Bronchial epithelial cell (primary cell): Measurements from ENCODE around the gene PTPRN2. TPM values are rescaled to one million over a fixed set of nuclear protein-coding genes. Genes with fewer than 3 reads are reported as not detected.

Experiments used
- DNase-seq: peaks from one replicate; pipeline ENCODE4 v3.0.0-alpha.2; 2010; ENCODE audit warnings: low read depth
- FAIRE-seq: peaks from 2 replicates; lab custom pipeline; 2011; peaks lifted over from hg19 to GRCh38; lab: Jason Lieb, UNC
- H3K27me3 ChIP-seq: 2 replicates; pipeline ENCODE4 v1.5.1; 2011; ENCODE audit warnings: low read length; ENCODE audit not compliant: control insufficient read depth, insufficient read depth
- H3K36me3 ChIP-seq: 2 replicates; pipeline ENCODE4 v1.5.1; 2011; ENCODE audit warnings: low read length; ENCODE audit not compliant: control insufficient read depth, insufficient read depth
- H3K4me3 ChIP-seq: 2 replicates; pipeline ENCODE4 v1.5.1; 2011; ENCODE audit warnings: mild to moderate bottlenecking, low read depth, low read length, control low read depth
- total RNA-seq: library from RNA; depleted of rRNA; stranded (reverse); fragments of >200 nt; gene quantifications from 2 replicates; pipeline ENCODE4 v1.2.1, GENCODE V29; 2014
- TF ChIP-seq, protein P1 (sequence below): IDR thresholded peaks from 2 replicates; pipeline ENCODE4 v1.5.1; 2011; ENCODE audit warnings: mild to moderate bottlenecking, moderate library complexity, low read length, control low read depth, inconsistent platforms; ENCODE audit not compliant: insufficient read depth, severe bottlenecking

Gene PTPRN2
- total RNA-seq, 1 donor from 2014 or later, result 1.1 TPM

DNA sequence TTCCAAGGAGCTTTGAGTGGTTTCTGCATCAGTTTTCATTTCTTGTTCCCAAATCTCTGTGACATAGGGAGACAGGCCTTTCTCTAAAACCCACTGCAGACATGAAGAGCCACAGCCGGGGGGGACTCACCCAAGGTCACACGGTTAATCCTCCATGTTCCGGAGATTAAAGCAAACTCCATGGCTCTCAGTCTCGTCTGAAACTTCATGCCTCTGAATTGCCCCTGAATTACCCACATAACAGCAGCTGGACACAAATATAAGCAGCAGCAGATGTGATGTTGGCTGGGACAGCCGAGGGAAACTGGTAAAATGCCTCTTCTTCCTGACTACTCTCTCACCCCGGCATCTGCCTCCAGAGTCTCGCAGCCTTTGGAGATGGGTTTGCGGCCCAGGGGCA is 848.6 kb downstream of the PTPRN2 start:
- FAIRE-seq (no peak), DNase-seq (no peak)
- Histone ChIP-seq H3K4me3 (no peak overlapping the region), H3K36me3 (no peaks in the 10 kb centered on the region), H3K27me3 (no peaks in the 10 kb centered on the region)
- TF ChIP-seq, protein P1, sequence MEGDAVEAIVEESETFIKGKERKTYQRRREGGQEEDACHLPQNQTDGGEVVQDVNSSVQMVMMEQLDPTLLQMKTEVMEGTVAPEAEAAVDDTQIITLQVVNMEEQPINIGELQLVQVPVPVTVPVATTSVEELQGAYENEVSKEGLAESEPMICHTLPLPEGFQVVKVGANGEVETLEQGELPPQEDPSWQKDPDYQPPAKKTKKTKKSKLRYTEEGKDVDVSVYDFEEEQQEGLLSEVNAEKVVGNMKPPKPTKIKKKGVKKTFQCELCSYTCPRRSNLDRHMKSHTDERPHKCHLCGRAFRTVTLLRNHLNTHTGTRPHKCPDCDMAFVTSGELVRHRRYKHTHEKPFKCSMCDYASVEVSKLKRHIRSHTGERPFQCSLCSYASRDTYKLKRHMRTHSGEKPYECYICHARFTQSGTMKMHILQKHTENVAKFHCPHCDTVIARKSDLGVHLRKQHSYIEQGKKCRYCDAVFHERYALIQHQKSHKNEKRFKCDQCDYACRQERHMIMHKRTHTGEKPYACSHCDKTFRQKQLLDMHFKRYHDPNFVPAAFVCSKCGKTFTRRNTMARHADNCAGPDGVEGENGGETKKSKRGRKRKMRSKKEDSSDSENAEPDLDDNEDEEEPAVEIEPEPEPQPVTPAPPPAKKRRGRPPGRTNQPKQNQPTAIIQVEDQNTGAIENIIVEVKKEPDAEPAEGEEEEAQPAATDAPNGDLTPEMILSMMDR, result no peak

DNA sequence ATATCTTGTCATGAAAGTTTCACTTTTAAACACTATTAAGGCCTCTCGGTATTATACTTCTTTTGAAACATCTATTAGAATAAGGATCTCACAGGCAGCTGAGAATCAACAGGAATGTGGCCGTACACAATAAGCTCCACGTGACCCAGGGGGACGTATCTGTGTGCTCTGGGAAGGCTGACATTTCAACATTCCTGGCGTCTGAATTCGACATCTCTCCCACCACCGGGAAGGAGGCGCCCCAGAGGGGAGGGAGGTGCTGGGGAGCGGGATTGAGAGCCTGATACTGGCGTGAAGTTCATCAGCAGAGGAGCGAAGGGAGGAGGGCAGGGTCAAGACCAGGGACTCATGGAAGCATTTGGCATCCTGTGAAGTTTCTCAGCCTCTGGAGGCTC is 849.6 kb downstream of the PTPRN2 start:
- no peaks in the 10 kb centered on the region for H3K27me3 ChIP-seq

DNA sequence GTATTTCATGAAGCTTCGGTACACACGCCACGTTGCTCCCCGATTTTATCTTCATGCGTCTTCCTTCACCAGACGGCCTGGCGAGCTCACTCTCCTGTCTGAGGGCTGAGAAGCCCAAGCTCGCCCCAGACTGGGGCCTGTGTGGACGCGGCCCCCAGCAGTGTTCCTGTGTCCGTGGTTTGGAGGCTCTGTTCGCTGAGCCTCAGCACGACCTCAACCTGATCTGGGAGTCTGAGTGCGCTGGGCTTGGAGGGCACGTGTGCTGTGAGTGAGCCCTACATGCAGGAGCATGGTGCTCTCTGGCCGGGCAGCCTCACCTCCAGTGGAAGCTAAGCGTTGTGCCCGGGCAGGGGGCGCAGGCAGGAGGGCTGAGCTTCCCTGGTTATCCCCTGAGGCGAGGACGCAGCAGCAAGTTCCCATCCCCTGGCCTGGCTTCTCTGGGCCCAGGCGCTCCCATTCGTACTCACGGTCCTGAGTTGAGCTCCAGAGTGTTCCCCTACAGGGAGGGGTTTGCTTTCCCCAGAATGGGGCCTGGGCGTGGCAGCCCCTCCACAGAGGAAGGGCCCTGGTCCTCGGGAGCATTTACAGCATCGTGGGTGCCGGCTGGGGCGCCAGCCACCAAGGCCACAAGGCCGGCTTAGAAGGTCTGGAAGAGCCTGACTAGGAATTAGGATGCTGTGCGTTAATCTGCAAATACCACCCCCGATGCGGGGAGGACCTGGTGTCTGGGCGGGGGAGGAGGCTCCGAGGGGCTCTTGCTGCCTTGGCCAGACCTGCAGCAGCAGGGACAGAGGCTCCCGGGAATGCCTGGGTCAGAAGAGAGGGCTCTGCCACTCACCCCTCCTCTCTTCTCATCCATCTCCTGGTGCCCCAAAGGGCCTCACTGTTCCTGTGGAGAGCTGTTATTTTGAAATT is 850.2 kb downstream of the PTPRN2 start:
- no peak for FAIRE-seq
- Histone ChIP-seq H3K4me3 (no peak overlapping the region), H3K27me3 (no peaks in the 10 kb centered on the region), H3K36me3 (no peaks in the 10 kb centered on the region)
- TF ChIP-seq, protein P1, result no peak
- DNase-seq, result no peak

More for the DNA sequence above, 849.6 kb downstream of the PTPRN2 start:
- DNase-seq (no peak), FAIRE-seq (no peak)
- Histone ChIP-seq H3K36me3 (no peaks in the 10 kb centered on the region), H3K4me3 (no peak overlapping the region)
- TF ChIP-seq, protein P1, result no peak

DNA sequence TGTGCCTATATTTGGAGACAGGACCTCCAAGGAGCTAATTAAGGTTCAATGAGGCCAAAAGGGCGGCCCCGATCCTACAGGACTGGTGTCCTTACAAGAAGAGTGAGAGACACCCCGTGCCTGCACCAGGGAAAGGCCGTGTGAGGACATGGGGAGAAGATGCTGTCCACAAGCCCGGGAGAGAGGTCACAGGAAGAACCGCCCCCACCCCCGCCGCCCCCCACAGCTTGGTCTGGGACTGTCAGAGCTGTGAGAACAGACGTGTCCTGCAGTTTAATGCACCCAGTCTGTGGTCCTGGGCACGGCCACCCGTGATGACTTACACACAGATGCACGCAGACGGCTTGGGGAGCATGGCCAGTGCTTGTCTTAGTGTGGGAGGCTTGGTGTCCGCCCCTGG is 851.3 kb downstream of the PTPRN2 start:
- no peak for DNase-seq
- no peak for FAIRE-seq
- H3K4me3 ChIP-seq, result no peak overlapping the region
- TF ChIP-seq, protein P1, result no peak
- no peaks in the 10 kb centered on the region for H3K36me3 ChIP-seq
- no peaks in the 10 kb centered on the region for H3K27me3 ChIP-seq

DNA sequence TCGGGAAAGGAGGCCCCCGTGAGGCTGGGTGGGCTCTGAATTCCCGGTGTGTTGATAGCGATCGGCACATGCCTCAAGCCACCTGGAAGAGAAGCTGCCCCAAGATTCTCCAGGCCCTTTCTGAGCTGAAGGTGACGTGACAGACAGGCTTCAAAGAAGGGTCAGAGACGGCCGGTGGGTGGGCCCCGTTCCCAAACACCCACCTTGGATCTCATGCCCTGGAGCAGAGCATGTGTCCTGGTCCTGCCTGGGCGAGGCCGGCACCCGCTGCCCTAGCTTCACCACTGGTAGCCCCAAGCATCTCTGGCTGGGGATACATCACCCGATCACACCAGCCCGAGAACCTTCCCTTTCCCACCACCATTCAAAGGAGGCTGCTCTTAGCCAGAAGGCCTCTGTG is 851.8 kb downstream of the PTPRN2 start:
- no peak for FAIRE-seq
- H3K4me3 ChIP-seq, result no peak overlapping the region
- H3K27me3 ChIP-seq, result no peaks in the 10 kb centered on the region

More for the DNA sequence above, 851.8 kb downstream of the PTPRN2 start:
- no peak for DNase-seq
- TF ChIP-seq, protein P1, result no peak
- H3K36me3 ChIP-seq, result no peaks in the 10 kb centered on the region
